HG03025 (cell line): ENCODE results near the gene C6orf89.

Experiments used
- ATAC-seq: cut with Tn5 transposase; IDR thresholded peaks from one replicate; pipeline ENCODE4 v1.9.1; 2021; ENCODE audit warnings: mild to moderate bottlenecking, moderate library complexity; ENCODE audit not compliant: unreplicated experiment, low FRiP score

Gene C6orf89

DNA sequence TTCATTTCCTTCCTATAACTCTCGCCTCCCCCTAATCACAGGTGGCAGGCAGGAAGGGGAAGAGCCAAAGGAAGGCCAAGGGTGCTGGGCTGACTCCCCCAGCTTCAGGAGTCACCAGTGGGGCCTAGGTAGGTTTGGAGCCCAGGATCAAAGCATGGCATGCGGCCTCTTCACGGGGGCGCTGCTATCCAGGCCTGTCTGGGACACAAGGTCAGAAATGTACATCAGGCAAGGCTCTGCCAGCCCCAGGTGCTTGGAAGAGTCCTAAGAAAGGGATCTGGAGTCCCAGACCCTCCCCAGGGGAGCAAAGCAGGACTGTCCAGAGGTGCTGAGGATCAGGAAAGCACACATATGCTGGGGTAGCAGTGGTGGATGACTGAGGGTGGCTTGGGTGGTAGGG, 79.2 kb downstream of the C6orf89 start:
- no peak for ATAC-seq

DNA sequence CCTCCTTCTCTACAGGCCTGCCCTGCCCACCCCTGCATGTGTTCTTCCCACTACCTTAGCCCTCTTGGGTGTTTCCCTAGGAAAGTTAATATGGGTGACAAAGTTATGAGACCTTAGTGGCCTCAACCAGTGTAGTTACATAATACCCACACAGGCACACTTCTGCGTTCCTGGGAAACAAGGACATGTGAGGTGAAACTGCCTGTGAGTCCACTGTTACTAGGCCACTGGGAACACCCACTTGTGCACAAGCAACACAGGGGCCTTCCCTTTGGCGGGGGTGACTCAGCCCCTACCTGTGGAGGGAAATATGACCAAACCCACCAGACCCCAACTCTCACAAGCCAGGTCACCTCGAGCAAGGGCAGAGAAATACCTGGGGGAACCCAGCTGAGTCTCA, 81.5 kb downstream of the C6orf89 start:
- ATAC-seq = no peak

DNA sequence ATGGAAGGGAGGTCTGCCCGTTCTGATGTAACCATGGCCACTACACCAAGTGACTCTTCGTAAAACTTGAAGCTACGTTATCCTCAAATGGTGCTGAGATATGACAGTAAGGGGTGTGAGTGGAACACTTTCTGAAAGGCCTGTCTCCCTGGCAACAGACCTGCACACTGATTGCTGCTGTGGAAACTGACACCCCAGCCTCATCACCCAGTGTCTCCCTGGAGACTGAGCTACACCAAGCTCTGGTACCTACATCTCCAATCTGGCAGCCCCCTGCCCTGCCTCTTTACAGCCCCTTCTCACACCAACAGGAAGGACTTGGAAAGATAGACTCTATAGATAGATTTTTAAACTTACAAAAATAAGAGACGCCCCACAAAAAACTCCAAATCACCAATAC, 82.0 kb downstream of the C6orf89 start:
- ATAC-seq = no peak

DNA sequence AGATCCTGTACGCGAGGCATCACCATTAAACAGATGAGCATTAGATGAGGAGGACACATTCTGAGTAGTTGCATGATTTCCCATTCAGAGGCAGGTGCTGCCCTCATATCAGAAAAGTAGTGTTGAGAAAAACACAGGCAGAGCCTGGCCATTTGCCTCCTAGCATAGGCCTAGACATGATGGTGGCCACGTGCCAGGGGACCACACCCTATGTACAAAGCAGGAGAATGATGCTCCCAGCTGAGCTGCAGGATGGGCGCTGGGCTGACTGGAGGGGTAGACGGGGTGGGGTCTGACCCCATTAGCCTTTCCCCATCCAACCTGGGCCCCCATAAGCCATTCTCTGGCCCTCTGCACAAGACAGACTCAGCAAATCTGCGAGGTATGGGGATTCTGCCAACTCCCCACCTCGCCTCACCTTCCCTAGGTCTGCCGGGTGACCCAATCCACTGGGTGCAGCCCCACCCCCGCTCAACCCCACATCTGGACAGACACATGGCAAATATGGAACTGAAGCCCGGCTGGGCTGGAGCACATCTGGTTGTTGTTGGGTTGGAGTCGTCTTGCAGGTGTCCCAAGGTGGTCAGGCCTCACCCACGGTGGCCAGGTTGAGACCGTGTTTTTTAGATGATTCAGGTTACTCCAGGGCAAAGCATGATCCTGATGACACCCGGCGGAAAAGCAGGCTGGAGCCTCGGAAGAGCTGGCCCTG, 82.7 kb downstream of the C6orf89 start:
- no peak for ATAC-seq

DNA sequence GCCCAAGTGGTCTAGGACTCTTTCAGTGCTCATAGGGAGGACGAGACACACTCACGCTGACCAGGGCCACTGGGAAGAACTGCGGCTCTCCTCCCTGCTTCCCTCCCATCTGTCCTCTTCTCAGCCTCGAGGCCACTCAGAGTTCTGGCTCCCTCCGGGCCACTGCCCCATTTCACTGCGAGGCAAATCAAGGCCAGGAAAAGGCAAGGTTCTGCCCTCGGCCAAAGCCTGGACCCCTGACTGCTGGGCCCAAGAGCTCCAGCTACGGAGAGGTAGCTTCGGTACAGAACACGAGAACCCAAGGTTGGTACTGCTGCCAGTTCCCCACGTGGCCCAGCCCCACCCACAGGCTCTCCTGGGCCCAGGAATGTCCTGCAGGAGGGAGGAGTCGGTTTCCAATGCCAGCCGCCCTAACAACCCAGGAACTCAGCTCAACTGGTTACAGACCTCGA, 83.5 kb downstream of the C6orf89 start:
- ATAC-seq = no peak

DNA sequence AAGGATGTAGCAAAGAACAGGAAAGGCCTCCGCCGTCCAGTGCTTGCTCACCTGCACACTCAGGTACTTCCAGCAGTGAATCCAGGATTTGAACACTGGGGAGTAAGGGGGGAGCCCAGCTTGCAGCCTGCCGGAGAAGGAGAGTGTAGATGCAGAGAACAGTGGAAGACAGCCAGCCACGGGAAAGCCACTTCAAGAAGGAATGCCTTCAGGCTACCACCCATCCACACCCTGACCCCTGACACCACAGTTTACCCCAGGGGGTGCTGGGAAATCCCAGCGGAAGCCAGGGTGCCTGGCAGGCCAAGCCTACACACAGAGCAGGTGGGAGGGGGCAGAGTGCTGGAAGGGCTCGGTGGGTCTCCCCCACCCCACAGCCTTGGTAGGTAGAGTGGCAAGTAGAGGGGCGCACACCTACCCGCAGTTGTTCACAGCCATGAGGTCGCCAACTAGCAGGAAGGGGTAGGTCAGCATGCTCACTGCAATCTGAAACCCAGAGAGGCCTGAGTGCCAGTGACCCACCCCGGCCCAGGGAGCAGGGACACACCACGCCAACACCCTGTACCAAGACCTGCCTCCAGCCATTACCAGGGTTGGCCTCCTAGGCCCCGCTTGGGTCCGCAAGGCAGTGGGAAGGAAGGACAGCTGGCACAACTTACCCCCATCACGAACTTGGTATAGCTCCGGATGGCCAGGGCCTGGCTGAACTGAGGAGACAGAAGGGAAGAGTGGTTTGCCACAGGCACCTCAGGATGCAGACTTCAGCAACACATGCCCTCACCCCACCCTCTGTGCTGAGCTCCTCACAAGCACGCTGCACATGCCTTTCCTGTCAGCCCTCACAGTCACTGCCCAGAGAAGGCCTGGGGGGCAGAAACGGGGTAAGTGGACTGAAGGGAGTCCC, 84.5 kb downstream of the C6orf89 start:
- ATAC-seq = no peak

DNA sequence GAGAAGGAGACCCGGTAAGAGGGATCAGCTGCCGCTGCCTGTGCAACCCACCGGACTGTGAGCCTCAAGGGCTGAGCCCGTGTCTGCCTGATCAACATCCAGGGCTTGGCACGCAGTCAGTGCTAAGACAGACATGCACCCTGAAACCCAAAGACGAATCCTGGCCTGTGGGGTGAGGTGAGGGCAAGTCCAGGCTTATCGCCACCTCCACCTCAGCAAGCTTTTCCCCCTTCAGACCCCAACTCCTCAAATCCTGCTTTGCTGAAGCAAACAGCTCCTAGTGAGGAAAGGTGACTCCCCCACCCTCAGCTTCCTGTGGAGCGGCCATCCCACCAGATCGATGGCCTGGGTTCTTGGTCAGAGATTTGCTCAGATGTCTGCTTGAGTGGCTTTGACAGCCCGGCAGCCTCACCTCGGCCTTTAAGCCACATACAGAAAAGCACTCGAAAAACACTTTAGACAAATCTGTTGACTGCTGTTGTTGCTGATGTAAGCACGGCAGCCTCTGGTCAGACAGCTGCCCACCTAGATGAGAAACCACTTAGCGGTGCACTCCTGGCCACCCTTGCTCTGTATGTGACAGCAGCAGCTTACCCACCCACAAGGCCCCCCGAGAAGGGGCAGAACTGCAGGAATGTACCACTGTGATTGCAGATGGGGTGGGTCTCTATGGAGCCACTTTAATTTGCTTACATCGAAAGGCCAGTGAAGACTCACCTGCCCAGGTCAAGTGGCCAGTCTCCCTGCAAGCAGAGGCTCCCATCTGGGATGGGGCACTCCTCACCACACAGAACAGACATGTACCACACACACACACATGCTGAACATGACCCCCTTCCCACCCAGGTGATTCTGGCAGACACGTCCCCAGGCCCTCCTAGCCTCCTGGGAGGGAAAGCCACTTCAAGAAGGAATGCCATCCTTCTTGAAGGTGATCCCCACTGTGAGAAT, 85.4 kb downstream of the C6orf89 start:
- ATAC-seq = no peak

DNA sequence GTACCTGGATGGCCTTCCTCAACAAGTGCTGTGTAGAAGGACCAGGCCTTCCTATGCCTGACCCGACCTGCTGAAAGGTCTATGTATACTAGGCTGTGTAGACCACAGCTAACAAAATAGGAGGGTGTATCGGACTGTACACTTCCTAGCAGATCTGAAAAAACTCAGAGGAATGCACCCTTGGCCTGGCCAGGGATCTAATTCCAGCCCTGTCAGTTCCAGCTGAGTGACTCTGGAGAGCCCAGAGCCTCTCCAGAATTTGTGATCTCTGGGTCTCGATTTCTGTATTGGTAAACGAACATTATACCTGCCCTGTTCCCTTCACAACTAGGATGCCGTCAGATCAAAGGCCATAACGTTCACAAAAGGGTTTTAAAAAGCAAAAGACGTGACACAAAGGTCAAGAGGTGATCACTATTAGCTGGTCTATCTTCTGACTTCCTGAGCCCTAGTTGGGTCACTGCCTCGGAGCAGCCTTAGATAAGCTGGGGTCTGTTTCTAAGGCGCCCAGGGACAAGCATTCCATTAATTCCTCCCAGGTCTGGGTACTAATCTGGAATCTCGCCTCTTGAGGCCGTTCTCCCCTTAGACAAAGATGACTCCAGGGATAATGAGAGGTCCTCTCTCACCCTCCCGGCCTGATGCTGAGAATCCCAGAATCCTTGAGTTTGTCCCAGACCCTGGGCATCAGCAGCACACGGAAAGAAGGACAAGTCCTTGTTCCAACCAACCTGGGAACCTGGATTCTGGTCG, 86.3 kb downstream of the C6orf89 start:
- no peak for ATAC-seq

DNA sequence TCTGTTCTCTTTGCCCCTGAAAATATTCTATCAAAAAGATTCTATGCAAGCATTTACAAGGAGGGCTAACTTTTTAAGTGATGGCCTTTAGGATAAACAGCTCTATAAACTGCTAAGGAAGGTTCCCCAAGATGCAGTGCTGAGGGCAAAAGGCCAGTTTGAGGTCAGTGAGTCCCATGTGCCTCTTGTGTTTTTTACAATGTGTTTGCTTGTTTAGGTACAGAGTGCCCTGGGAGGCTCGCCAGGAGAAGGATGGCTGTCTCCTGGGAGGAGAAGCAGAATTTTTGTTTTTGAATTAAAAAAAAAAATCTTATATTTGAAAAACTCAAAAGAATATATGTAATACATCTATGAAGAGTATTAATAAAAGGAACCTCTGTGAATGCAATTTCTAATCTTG, 87.4 kb downstream of the C6orf89 start:
- no peak for ATAC-seq

DNA sequence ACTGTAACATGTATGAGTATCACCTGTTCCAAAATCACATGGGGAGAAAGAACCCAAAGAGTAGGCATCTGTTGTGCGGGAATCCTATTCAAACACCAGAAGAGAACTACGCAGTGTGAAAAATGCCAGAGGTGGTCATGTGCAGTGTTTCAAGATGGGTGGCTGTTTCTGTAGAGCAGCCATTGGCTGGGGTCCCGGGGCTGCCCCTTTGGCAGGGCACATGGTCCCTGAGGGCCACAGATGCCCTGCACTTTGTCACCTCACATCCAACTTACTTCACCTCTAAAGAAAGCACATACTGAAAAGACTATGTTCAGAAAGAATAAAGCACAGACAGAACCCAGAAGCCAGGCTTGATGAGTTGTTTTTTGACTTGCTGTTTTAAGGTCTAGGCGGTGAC, 87.9 kb downstream of the C6orf89 start:
- no peak for ATAC-seq

DNA sequence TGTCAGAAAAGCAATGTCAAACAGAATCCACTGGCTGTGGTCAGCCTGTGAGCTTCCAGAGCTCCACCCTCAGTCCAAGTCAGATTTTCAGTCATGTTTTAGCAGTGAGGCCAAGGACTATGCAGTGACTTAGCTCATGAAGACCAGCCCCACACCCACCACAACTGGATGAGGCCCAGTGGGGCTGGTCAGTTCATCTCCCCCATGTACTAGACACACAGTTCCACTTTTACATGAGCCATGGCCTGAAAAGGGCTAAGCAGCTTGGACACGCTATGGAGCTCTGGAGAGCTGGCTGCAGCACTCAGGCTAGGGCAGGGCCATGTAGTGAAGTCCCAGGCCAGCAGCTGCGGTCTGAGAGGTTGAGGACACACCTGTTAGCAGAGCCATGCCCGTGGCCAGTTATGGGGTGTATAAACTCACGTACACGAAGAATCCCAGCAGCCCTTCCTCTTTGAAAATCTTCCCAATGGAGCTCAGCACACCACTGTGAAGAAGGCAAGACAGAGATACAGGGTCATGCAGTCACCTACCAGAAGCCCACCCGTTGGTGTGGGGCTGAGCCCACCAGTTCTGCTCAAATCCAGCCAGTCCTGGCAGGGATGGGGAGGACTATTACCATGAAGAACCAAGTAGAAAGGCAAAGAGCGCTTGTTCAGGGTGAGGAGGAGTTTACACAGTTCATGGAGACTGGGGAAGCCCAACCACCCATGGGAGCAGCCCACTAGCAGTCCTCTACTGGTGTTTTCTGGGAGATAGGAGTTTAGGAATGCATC, 89.7 kb downstream of the C6orf89 start:
- ATAC-seq = no peak

DNA sequence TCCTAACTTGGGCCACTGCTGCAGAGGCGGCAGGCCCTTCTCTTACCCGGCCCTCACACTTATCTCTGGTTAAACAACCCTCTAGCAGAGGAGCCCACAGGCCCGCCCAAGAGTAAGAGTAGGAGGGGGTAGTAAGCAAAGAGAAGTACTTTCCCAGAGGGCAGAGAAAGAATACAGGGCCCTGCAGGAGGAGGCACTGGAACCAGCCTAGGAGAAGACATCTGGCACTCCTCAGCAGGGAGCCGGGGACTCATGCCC, 90.2 kb downstream of the C6orf89 start:
- ATAC-seq = no peak

DNA sequence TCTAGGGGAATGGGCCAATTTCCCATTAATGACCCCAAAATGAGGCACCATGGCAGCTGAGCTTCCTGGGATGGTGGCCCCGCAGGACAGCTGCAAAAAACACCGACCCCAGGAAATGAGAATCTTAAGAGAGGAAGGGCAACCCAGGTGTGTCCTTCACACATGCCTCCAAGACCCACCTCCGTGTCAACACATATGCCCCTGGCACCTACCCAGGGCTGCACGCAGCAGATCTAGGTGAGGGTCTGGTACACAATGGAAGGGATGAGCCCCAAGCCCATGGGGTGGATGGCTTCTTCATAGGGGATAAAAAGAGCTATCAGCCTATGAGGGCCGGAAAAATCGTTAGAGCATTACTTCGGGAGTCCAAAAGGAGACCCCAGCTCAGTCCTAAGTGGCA, 90.8 kb downstream of the C6orf89 start:
- ATAC-seq = no peak

DNA sequence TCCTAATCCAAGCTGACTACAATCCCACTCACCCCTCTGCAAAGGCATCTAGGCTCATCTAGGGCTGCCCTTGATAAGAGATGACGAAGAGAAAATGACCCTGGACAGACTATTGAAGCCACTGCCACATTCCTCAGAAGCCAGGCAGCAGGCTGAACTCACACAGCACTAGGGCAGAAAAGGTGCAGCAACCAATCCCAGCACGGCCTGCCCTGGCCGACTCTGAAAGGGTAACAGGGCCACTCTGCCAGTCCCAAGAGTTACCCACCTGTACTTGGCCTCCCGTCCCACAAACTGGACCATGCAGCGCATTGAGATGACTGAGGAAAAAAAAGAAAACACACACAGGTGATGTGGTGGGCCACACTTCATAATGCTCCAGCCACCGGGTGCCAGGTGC, 91.2 kb downstream of the C6orf89 start:
- no peak for ATAC-seq

DNA sequence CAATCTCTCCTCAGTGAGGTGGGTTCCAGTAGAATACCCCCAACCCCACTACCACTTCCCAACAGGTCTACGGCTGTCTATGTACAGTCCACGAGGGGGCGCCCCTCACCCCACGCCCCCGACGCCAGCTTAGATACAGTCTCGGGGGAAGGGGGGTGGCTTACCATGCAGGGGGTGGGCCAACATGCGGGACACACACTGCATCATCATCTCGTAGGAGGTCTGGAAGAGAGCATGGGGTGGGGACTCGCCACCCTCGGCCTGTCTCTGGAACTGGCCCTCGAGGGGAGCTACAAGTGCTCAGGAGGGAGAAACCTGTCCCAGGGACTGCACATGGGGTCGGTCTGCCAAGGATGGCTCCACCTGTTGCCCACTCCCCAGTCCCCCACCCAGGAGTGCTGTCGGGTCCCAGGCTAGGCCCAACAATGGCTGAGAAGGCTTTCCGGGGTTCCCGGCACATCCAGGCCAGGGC, 91.8 kb downstream of the C6orf89 start:
- ATAC-seq = no peak
